ENCODE data around the gene GPR85. TPM values are rescaled to one million over a fixed set of nuclear protein-coding genes. Genes with fewer than 3 reads are reported as not detected.
"Not testable (repeated sequence)": the region's sequence is repeated elsewhere in the genome, so short reads cannot be mapped to it uniquely, and the experiment has no call there.

The GPR85 gene
- total RNA-seq, 1 donor from 2014 or later = 0.36 TPM

GRCh38 chr7:113122744-113123143 is 36.1 kb upstream of the GPR85 start:
- peaks cover 17% of the 10 kb centered on the region for H3K27me3 Mint-ChIP-seq
- no peaks in the 10 kb centered on the region for H3K9me3 Mint-ChIP-seq (ENCODE audit: low read depth)
- no peak for DNase-seq (ENCODE audit: low spot score, unreplicated experiment)
- TF ChIP-seq, protein P1, sequence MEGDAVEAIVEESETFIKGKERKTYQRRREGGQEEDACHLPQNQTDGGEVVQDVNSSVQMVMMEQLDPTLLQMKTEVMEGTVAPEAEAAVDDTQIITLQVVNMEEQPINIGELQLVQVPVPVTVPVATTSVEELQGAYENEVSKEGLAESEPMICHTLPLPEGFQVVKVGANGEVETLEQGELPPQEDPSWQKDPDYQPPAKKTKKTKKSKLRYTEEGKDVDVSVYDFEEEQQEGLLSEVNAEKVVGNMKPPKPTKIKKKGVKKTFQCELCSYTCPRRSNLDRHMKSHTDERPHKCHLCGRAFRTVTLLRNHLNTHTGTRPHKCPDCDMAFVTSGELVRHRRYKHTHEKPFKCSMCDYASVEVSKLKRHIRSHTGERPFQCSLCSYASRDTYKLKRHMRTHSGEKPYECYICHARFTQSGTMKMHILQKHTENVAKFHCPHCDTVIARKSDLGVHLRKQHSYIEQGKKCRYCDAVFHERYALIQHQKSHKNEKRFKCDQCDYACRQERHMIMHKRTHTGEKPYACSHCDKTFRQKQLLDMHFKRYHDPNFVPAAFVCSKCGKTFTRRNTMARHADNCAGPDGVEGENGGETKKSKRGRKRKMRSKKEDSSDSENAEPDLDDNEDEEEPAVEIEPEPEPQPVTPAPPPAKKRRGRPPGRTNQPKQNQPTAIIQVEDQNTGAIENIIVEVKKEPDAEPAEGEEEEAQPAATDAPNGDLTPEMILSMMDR (IDR thresholded peaks at IDR 0.05; ENCODE audit: unreplicated experiment) = no peak
- peaks cover 4% of the 10 kb centered on the region for H3K4me1 Mint-ChIP-seq (ENCODE audit: low read depth)
- no peak overlapping the region for H3K27ac Mint-ChIP-seq
- H3K4me3 Mint-ChIP-seq (ENCODE audit: low read depth) = no peak overlapping the region
- no peaks in the 10 kb centered on the region for H3K36me3 Mint-ChIP-seq (ENCODE audit: insufficient read depth)

- no peak overlapping the region for H3K27ac Mint-ChIP-seq
- H3K27me3 Mint-ChIP-seq = peaks cover 17% of the 10 kb centered on the region
- H3K9me3 Mint-ChIP-seq (ENCODE audit: low read depth) = no peaks in the 10 kb centered on the region
- peaks cover 2% of the 10 kb centered on the region for H3K36me3 Mint-ChIP-seq (ENCODE audit: insufficient read depth)
- TF ChIP-seq, protein P1 (IDR thresholded peaks at IDR 0.05; ENCODE audit: unreplicated experiment) = no peak
- no peak for DNase-seq (ENCODE audit: low spot score, unreplicated experiment)
- no peak overlapping the region for H3K4me3 Mint-ChIP-seq (ENCODE audit: low read depth)
- H3K4me1 Mint-ChIP-seq (ENCODE audit: low read depth) = peaks cover 7% of the 10 kb centered on the region
Measured at GRCh38 chr7:113120647-113121046, 34.0 kb upstream of the GPR85 start.

DNA sequence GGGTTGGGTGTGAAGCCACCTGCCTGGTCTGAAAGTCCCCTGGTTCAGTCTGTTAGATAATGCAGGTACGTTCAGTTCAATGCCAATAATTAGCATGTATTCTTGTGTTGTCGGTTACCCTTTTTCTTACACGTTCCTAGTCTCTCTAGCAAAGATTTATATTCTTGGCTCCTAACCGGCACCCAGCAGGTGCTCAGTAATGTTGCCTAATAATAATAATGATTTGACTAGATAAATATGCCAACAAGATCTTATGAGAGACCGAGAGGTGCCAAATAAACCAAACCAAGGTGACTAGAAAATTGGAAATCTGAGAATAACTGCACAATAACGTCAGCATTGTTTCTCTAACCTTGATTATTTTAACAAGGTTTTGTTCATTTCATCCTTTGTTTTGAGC is 32.8 kb upstream of the GPR85 start:
- TF ChIP-seq, protein P1 (IDR thresholded peaks at IDR 0.05; ENCODE audit: unreplicated experiment) = no peak
- Mint-ChIP-seq H3K27ac (no peak overlapping the region), H3K27me3 (peaks cover 17% of the 10 kb centered on the region), H3K9me3 (ENCODE audit: low read depth) (no peaks in the 10 kb centered on the region), H3K4me3 (ENCODE audit: low read depth) (peak overlapping the region; percentile 90), H3K4me1 (ENCODE audit: low read depth) (peaks cover 7% of the 10 kb centered on the region), H3K36me3 (ENCODE audit: insufficient read depth) (peaks cover 2% of the 10 kb centered on the region)
- no peak for DNase-seq (ENCODE audit: low spot score, unreplicated experiment)

DNA sequence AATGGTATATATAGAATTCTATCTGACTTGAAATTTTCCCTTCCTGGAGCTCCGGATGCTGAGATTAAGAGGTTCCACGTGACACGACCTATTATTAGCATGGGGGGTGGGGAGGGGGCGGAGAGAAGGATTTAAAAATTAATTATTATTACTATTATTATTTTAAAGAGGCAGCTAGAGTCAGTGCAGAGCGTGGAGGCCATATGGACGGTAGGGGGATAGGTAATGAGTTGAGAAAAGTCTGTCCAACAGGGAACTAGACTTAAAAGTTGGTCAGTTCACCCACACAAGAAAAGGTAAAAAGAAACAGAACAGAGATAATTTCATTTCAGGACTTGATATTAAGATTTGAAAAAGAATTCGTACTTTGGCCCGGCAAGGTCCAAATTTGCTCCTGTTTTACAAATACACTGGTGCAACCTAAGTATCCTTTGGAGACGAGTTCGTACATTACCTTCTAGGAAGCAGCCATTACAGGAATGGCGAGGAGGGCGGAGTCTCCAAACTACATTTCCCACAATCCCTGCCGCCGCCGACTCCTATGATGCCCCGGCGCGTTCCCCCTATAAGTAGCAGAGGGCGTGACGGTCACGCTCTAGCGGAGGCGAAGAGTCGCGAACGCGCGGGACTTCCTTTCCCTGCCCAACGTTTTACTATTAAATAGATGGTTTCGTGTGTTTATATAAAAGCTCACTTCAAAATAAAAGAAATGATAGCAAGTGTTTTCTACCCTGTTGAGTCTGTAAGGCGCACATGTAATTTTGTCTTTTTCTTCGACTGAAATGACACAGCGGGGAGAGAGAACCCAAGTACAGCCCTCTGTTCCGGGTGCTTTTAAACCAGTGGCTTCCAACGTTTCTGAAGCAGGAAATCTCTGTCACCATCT is 31.7 kb upstream of the GPR85 start, which contains the start of gene SMIM30:
SMIM30 (minus strand) TSS at position 481 of the 886 bp plus-strand sequence. CDS start 976 bp downstream, outside the sequence.
- Mint-ChIP-seq H3K4me3 (ENCODE audit: low read depth) (peak within 1 kb of the TSS; percentile 90), H3K9me3 (ENCODE audit: low read depth) (no peaks in the 10 kb centered on the region), H3K36me3 (ENCODE audit: insufficient read depth) (peaks cover 4% of the 10 kb centered on the region), H3K27ac (peak within 1 kb of the TSS; percentile 88), H3K4me1 (ENCODE audit: low read depth) (peaks cover 7% of the 10 kb centered on the region), H3K27me3 (peaks cover 13% of the 10 kb centered on the region)
- peak; percentile 75 for DNase-seq (ENCODE audit: low spot score, unreplicated experiment)
- TF ChIP-seq, protein P1 (IDR thresholded peaks at IDR 0.05; ENCODE audit: unreplicated experiment) = no peak

DNA sequence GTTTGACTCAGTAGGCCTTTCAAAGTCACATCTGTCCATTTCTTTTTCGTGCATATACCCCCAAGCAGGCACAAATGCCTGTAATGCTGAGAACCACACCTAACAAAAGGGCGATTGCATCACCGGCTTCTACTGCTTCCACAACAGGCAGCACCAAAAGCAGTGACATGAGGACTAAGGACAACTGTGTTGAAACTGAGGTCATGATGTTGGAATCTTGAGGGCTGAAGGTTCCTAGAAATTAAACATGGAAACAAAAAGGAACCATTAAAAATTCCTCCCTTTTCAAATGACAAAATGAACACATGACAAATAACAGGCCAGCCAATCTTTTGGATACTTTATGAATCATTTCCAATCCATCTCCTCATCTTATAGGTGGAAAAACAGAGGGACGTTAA is 30.7 kb upstream of the GPR85 start:
- Mint-ChIP-seq H3K27ac (peak overlapping the region; percentile 67), H3K27me3 (peaks cover 10% of the 10 kb centered on the region), H3K4me3 (ENCODE audit: low read depth) (peak overlapping the region; percentile 90)
- not testable (repeated sequence) for H3K9me3 Mint-ChIP-seq (ENCODE audit: low read depth); DNase-seq (ENCODE audit: low spot score, unreplicated experiment); H3K36me3 Mint-ChIP-seq (ENCODE audit: insufficient read depth); H3K4me1 Mint-ChIP-seq (ENCODE audit: low read depth)

All from progenitor cell of endocrine pancreas (in vitro differentiated cells).